ENCODE data around the gene PVR.
"Not testable (repeated sequence)": the region's sequence is repeated elsewhere in the genome, so short reads cannot be mapped to it uniquely, and the experiment has no call there.

PVR gene

GRCh38 chr19:44643605-44644401 is at the start of gene PVR:
TSS of gene PVR (plus strand) at chr19:44643910. CDS start at chr19:44644097, 187 bp downstream.
- DNase-seq (ENCODE audit: low read depth), result no peak

GRCh38 chr19:44596428-44597130 is 47.1 kb upstream of the PVR start:
- no peak for DNase-seq (ENCODE audit: low read depth)

GRCh38 chr19:44597131-44597491 is 46.6 kb upstream of the PVR start:
- DNase-seq (ENCODE audit: low read depth), result no peak

- no peak for DNase-seq (ENCODE audit: low read depth)
These were observed 45.4 kb upstream of the PVR start for GRCh38 chr19:44598355-44598754.

- DNase-seq (ENCODE audit: low read depth), result no peak
These were observed 44.8 kb upstream of the PVR start for GRCh38 chr19:44598880-44599279.

GRCh38 chr19:44600466-44600865 is 43.2 kb upstream of the PVR start:
- no peak for DNase-seq (ENCODE audit: low read depth)

- no peak for DNase-seq (ENCODE audit: low read depth)
These were observed 41.6 kb upstream of the PVR start for GRCh38 chr19:44602081-44602480.

- DNase-seq (ENCODE audit: low read depth), result no peak
These were observed 40.3 kb upstream of the PVR start for GRCh38 chr19:44603201-44603945.

- DNase-seq (ENCODE audit: low read depth), result no peak
These were observed 39.5 kb upstream of the PVR start for GRCh38 chr19:44604241-44604640.

GRCh38 chr19:44605547-44605946 is 38.2 kb upstream of the PVR start:
- DNase-seq (ENCODE audit: low read depth), result no peak

GRCh38 chr19:44607049-44607448 is 36.7 kb upstream of the PVR start:
- DNase-seq (ENCODE audit: low read depth), result no peak

GRCh38 chr19:44607917-44608316 is 35.8 kb upstream of the PVR start:
- no peak for DNase-seq (ENCODE audit: low read depth)

- DNase-seq (ENCODE audit: low read depth), result no peak
These were observed 35.3 kb upstream of the PVR start for GRCh38 chr19:44608391-44608821.

GRCh38 chr19:44609219-44609618 is 34.5 kb upstream of the PVR start:
- DNase-seq (ENCODE audit: low read depth), result no peak

- DNase-seq (ENCODE audit: low read depth), result not testable (repeated sequence)
These were observed 33.2 kb upstream of the PVR start for GRCh38 chr19:44610497-44610896.

GRCh38 chr19:44611812-44612295 is 31.9 kb upstream of the PVR start:
- DNase-seq (ENCODE audit: low read depth), result no peak

GRCh38 chr19:44613295-44614178 is 30.2 kb upstream of the PVR start, which contains the start of gene IGSF23:
TSS of gene IGSF23 (plus strand) at chr19:44613563. CDS start at chr19:44613646, 83 bp downstream.
- DNase-seq (ENCODE audit: low read depth), result no peak

GRCh38 chr19:44614313-44614712 is 29.4 kb upstream of the PVR start:
- DNase-seq (ENCODE audit: low read depth), result no peak

- no peak for DNase-seq (ENCODE audit: low read depth)
These were observed 27.9 kb upstream of the PVR start for GRCh38 chr19:44615863-44616247.

GRCh38 chr19:44617110-44617880 is 26.4 kb upstream of the PVR start:
- no peak for DNase-seq (ENCODE audit: low read depth)

Measured in stimulated activated CD8-positive, alpha-beta memory T cell treated with anti-CD3 and anti-CD28 coated beads, Interleukin-15, amount 100 ng/mL, for 1 hour (primary cell).